HG03060 (cell line): ENCODE measurements around the gene ASCC3.

Experiments used
- ATAC-seq: cut with Tn5 transposase; IDR thresholded peaks from one replicate; pipeline ENCODE4 v1.9.1; 2021; ENCODE audit warnings: low read depth, moderate number of reproducible peaks; ENCODE audit not compliant: unreplicated experiment

The ASCC3 gene

DNA sequence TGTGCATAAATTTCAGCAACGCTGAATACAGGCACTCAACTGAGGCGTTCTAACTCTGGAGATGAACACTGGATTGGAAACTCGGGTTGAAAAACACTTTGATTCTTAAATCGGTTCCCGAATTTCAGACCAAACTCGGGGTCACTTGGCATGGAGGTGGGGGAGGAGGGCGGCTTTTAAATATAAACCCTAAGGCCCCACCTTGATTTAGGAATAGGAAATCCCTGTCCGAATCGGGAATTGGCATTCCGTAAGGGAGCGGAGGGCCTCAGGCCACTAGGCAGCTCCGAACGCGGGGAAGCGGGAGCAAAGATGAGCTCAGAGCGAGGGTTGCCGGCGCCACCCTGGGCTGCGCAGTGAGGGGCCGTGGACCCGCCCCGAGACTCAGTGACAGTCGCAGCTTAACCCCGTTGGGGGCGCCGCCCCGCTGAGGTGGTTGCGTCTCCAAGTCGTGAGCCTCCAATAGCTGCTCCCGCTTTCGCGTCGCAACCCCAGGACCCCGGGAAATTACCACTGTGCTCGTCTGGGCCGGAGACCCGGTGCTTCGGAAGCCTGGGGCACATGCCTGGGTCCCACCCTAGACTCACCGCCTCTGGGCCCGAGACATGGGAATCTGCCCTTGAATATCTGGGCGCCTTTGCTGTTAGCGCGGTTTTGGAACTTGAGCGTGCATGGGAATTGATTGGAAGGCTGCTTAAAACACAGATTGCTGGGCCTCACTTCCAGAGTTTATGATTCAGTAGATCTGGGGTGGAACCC lies 411.8 kb downstream of the ASCC3 start:
- no peak for ATAC-seq

DNA sequence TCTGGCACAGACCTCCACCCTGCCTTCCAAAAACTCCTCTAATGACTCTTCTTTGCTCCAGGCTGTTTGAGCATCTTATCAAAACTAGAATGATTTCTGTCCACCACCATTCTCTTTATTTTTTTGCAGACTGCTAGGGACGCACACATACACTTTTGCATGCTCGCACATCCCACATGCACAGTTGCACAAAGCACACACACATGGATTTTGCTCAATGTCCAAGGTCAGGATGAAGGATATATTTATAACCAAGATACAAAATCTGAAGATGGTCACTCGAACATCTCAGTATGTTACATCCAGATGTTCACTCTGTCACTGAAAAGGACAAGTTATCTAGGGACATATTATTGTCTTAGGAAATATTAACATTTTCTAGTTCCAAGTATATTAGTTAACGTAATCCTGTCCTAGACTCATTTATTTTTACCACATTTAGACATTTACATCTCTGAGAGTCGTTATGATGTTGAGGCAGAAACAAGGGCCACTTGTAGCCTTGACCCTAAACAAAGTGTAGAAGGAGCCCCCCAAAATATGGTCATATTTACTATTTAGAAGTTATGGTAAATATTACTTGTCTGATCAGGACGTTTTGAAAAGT lies 413.0 kb downstream of the ASCC3 start:
- no peak for ATAC-seq

DNA sequence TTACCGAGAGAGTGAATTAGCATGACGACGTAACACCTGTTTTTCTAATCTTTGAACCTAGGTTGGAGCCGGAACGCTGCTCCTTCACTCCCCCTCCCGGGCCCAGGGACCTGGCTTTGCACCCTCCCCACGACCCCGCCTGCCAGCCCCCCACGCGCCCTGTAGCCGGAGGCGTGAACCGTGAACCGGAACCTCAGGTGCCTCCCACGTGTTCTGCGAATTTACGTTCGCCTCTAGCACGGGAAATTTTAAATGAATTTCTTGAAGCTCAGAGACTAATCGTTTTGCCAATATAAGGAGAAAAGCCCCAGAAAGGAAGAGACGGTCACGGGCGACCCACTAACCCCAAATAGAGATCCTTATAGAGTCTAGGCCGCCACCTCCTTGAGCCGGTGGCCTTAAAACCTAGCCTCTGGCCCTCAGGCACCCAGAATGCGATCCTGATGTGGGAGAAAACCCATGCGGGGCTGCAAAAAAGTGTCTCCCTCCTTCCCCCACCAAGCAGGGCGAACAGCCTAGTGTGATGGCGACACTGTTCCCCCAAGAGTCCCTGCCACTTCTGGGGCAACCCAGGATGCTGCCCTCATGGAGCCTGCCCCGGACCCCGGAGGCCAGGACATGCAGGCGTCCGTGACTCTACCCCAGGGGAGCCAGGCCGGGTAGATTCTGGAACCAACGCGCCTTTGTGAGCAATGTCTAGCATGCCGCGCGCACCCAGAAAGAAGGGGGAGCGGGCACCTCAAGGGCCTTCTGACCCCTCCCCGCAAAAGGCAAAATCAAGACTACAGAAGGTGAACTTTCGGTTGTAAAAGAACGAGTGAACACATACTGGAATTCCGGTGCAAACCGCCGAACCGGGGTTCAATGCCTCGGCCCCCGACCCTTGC lies 413.8 kb downstream of the ASCC3 start:
- no peak for ATAC-seq

DNA sequence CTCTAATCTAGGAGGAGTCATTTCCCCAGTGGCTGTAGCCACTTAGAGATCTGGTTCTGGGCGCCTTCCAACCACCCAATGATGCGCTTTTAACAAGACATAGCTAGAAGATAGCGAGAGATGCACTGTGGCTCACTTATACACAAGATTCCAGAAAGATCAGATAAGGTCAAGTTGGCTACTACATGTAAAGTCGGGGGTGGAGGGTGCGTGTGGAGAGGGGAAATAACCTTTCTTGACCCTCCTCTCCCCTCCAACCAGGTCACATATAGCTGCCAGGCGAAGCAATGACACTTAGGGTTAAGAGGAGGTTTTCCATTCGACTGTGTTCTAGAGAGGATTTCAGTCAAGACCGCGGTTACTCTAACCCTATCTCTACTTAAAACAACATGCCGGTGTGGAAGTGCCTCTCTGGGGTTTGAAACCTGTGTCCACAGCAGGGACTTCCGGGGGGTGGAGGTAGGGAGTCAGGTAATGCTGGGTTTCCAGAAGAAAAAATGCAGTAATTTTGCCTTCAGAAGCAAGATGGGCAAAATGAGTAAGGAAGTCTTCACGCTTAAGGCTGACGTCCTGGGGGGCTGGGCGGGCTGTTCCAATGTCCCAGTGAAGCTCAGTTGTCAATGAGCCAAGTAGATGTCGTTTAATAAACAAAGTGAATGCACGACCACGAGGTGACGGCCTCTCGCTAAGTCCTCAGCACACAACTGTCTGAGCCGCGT lies 414.6 kb downstream of the ASCC3 start:
- ATAC-seq = no peak

DNA sequence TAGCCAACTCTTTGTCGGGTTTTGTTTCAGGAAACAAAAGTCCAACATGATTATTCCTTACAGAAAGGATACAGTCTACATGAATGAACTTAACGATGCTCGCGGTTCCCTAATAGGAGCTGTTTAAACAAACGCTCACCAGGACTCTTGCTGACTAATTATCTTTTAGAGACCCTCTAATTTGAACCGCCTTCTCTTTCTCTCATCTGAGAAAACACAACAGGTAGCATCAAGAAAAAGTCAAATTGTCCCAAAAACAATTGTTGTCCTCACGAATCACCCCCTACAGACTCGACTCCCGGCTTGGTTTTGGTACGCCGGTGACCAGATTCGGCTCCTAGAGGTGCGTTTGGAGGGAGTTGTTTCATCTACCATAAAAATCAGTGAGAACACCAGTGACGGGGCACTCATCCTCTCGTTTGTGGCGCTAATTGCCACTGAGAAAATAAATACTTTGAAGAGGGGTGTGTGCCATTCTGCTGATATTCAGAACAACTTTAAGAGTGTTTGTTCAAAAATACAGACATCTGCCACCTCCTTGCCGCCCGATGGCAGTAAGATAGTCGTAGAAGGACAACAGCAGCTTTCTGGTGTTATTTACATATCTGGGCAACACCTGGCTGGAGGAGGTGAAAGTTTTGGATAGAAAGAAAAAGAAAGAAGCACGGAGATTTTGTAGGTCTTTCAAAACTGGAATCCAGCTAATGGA lies 415.3 kb downstream of the ASCC3 start:
- ATAC-seq = no peak

DNA sequence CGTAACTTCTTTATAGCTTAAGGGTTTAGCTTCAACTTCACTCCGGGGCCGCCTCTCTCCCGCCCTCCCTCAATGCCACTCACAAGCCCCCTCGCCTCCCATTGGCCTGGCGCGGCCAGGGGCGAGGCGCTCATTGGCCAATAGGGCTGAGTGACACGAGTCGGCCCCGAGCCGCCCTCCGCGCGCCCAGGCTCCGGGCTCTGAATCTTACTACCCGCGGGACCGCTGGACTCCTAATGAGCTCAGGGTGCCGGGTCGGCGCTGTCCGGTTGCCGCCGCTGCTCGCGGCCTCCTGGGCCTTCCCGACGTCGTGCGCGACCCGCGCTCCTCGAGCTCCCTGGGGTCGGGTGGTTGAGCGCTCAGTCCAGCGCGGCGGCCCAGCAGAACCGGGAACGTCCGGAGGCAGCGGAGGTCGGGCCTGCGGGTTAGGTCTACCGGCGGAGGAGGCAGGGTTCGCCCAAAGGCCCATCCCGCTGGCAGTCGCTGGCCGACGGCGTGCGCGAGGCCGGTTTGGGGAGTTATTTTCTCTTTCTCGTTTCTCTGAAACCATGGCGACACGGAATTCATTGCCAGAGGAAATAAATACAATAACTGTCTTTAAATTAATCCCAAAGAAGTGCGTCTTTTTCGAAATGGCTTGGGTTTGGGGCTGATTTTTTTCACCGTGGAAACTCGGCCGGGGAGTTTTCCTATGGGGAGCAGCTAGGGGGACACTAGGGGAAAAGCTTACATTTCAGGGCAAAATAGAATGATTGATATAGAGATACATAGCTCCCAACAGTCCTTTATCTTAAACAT lies 416.0 kb downstream of the ASCC3 start, which contains the start of gene SIM1:
Gene SIM1 (minus strand): TSS at position 19 of the 798 bp plus-strand sequence. CDS start 1,453 bp downstream, outside the sequence.
- no peak for ATAC-seq

DNA sequence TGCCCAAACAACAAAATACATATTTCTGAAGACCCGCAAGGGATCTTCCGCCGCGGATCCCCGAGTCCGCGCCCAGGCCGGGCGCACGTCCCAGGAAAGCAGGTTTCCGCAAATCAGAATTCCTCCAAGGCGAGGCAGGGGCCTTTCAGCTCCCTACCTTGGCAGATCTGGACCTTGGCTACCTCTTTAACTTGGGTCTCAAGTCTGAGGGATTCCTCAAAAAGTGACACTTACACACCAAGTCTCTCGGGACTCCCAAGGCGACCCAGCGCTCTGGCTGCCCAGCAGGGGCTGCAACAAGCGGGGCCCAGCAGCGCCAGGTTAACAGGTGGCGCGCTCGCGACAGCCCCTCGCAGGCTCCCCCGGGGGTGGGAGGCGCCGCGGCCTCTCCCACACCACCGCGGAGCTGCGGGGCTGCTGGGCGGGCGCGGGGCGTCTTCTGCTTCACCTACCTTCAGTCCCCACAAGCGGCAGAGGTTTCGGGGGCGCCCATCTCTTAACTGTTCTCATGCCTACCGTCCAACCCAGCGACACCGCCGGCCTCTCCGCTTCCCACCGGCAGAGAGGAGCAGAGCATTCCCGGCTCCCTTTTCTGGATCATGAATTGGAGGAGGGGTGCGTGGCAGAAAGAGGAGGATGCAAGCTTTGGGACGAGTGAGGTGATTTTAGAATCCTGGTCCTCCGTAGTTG lies 416.8 kb downstream of the ASCC3 start:
- no peak for ATAC-seq

DNA sequence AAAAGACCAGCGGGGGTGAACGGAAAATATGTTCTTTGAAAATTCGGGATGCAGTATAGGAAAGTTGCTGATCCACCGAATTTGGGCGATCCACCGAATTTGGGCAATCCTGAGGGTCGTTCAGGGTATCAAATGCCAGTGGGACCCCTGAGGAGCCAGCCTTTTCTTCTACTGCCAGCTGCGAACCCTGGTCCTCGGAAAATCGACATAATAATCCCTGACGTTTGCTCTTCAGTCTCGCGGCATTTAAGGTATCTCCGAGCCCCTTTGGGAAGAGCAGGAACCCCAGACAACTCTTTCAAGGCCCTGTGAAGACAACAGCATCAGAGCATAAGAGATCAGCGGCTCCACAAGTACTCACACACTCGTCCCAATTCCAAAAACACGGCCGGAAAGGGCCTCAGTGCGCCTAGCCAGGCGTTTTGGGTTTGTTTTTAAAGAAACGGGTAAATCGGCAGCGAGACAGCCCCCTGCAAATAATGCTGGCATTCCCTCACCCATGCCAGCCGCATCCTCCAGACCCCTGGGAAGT lies 417.4 kb downstream of the ASCC3 start:
- ATAC-seq = no peak

DNA sequence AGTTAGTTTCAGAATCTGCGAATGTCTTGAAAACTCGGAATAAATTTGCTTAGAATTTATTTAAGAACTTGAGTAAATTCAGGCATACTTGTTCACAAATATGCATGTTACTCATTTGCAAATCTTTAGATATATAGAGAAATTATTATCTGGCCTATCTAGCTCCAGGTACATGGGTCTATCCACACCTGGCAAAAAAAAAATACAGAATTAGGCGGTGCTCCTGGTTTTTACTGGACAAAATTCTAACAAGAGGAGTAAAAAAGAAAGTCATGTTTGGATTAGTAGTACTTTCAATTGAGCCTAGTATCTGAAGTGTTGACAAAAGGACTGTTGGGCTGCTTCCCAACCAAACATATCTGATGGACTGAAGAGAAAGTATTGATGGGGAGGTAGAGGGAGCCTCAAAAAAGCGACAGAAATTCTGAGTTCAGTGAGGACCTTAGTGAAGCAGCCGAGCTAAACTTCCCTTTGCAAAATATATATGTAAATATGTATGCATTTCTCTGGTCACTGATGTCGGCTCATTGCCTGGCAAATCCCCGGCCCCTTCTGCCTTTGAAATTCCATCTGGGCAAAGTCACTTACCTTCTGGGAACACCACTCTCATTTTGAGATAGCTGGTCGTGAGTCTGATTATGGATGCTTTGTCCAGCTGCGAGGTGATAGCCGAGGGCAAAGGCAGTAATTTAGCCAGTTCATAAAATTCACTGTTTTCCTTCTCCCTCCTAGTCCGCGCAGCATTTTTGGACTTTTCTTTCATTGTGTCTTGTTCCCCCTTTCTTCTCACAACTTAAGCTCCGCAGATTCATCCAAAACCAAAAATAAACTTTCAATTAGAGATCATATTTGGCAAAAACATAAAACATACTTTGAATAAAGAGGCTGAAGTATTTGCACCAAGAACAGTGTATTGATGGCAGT lies 418.2 kb downstream of the ASCC3 start:
- no peak for ATAC-seq

DNA sequence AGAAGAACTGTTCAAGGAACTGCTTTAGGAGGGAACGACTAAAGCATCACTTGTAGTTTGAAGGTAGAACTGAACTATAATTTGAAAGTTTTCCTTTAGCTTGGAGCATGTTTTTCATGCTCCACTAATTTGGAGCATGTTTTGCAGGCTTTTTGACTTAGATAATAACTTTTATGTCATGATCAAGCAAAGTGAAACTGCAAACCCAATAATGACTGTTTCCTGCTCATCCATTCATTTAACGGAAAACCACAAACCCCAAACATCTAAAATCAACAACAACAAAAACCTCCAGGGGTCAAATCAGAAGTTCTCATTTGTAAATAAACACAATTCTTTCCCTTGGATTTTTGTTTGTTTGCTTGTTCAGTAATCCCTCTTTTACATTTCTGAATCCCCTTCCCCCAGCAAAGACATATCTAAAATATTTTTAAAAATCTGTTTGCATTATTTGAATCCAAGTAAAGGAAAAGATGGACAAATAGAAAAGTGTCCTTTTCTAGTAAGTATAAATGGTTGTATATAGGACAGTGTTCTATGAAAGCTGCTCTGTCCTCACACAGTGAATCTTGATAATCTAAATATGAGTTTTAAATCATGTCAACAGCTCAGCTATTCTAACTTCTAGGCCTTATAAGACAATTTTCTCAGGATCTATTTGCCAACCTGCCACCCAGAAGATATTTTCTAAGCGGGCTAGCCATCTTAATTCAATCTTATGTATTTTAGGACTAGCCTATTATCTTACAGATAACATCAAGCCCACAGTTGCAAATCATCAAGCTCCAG lies 419.0 kb downstream of the ASCC3 start:
- no peak for ATAC-seq

DNA sequence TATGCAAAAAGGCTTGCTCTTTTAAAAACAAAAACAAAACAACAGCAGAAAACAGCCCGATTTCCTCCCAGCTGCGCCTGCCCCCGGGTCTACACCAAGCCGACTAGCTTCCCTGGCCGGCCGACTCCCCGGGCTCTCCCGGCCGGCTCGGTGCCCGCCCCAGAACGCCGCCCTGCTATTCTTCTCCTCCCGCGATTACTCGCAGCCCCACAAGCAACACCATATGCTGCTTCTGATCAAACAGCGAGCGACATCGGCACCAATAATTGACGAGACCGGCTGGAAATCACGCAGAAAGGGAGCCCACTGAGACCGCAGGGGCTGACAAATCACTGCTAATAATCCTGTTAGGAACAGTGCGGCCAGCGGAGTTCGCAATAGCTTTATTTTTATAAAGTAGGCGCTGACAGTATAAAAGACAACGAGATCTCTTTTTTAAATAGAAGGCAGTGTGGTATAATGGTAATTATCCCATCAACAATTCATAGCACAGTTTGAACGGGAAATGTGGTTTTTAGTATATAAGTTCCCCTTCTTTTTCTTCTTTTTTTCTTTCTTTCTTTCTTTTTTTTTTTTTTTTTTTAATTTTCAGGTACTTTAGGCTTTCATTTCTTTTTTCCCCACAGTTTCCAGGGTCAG lies 419.7 kb downstream of the ASCC3 start:
- no peak for ATAC-seq

DNA sequence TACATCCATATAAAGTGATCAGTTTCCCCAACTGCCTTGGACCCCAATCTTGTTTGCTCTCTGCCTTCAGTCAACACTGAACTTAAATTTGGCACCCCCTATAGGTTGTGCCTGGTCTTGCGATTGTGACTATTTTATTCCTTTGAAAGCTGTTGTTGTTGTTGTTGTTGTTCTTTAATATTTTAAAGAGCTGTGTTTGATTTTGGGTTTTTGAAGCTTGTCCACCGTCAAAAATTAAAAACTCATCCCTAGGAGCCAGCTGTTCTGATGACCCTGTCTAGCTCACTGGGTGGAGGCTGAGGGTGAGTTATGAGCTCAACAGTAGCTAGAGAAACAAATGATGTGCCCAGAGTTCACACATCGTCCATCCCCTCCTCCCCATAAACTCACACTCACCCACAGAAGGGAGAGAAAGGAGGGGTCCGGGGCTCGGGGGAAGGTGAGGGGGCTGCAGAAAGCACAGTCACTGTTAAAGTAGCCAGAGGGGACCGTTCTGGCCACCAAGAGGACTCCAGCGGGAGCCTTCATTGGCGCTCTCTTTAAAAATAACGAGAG lies 420.4 kb downstream of the ASCC3 start:
- no peak for ATAC-seq

DNA sequence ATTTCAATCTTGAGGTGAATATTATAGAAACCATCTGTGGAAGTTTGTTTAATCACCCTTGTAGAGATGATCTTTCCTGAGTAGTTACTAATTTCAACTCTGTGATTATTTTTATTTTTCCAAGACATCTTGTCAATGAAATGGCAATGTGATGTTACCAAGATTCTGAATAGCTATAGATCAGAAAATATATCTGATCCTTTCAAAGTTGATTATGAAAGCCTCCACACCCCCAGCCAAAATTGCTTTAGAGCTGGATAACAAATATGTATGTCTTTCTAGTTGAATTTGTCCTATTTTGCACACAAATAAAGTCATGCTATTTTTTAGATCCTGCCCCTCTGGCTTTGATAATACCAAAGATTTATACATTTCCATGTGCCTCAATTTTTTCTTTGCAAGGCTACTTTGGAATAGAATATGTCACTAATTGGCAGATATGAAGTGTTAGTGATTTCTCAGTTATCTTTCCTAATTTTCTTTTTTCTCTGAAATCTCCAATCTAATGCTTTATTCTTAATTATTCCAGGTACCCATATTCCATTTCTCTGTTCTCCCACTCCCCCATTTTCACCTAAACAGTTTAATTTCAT lies 421.4 kb downstream of the ASCC3 start:
- ATAC-seq = no peak

DNA sequence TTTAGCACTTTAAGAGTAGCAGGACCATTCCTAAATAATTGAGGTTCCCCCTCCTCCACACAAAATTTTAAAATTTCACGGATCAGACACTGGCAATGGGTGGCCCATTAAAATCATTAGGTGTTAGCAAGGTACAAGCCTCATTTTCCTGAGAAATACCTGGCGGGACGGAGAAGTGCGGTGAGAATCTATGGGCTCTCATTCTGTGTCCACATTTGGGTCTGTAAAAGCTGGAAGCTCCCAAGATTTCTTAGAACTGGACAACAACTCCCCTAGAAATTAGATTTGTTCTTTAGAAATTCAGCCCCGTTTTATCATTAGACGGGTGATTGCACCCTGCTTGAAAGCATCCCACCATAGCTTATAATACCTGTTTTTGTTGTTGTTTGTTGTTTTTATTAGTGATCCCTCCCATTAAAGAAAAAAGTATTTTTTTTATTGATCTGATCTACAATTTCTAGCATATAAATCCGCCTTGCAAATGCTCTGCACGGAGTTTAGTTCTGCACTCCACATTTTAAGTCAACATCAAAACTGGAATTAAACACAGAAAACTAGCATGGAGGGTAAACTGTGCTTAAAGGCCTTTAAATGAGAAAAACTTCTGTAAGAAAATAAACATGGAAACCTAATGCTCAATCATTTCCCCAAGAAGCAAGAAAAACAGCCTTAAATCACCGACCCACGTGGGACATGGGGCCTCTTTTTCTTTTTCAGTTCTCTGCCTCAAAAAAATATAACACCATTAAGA lies 422.1 kb downstream of the ASCC3 start:
- ATAC-seq = no peak
